BLaER1 treated with 17β-estradiol and CSF1 and Interleukin-3, amounts not matched to agents 10 nM and 100 nM (cell line): ENCODE results near the gene IER5.
"Not testable (repeated sequence)": the region's sequence is repeated elsewhere in the genome, so short reads cannot be mapped to it uniquely, and the experiment has no call there.

Source experiments
- H3K27ac ChIP-seq, 11 experiments: shearing (Covaris generic); formaldehyde crosslinking; 2 replicates each; pipeline ENCODE4 v1.8.1; 2022
- H3K27me3 ChIP-seq, 11 experiments: shearing (Covaris generic); formaldehyde crosslinking; 2 replicates each; pipeline ENCODE4 v1.8.1; 2022
- H3K36me3 ChIP-seq, 11 experiments: shearing (Covaris generic); formaldehyde crosslinking; 2 replicates each; pipeline ENCODE4 v1.8.1; 2022
- H3K4me1 ChIP-seq, 10 experiments: shearing (Covaris generic); formaldehyde crosslinking; 2 replicates each; pipeline ENCODE4 v1.8.1; 2022
- H3K4me2 ChIP-seq, 11 experiments: shearing (Covaris generic); formaldehyde crosslinking; 2 replicates each; pipeline ENCODE4 v1.8.1; 2022
- H3K4me3 ChIP-seq, 10 experiments: shearing (Covaris generic); formaldehyde crosslinking; 2 replicates each; pipeline ENCODE4 v1.8.1; 2022
- H3K9ac ChIP-seq, 11 experiments: shearing (Covaris generic); formaldehyde crosslinking; 2 replicates each; pipeline ENCODE4 v1.8.1; 2022
- H3K9me3 ChIP-seq, 11 experiments: shearing (Covaris generic); formaldehyde crosslinking; replicated peaks in 1 of 11; 2 replicates each; pipeline ENCODE4 v1.8.1; 2022
- H4K20me1 ChIP-seq, 11 experiments: shearing (Covaris generic); formaldehyde crosslinking; 2 replicates each; pipeline ENCODE4 v1.8.1; 2022
- Cebpa-rat ChIP-seq, 11 experiments: shearing (Covaris generic); IDR thresholded peaks; 2 replicates each; pipeline ENCODE4 v1.8.1; 2022

The IER5 gene

GRCh38 chr1:181056560-181056959, 31.9 kb upstream of the IER5 start:
- Histone ChIP-seq H3K27me3 (no peaks in the 10 kb centered on the region), H3K9me3 (peaks cover 15 to 20% (median 17%) of the 10 kb centered on the region in 11 experiments), H3K27ac (no peak overlapping the region), H3K9ac (no peak overlapping the region), H3K4me3 (no peak overlapping the region), H3K4me2 (0 out of 22 replicates have a peak overlapping the region, but pooled peaks of 1 of the 11 experiments have one; percentile 12), H3K36me3 (peaks cover 0 to 68% (median 19%) of the 10 kb centered on the region in 11 experiments; a peak in 15 of 22 replicates), H4K20me1 (no peaks in the 10 kb centered on the region), H3K4me1 (peaks cover 4 to 46% (median 14%) of the 10 kb centered on the region in 10 experiments)
- TF ChIP-seq Cebpa-rat (IDR thresholded peaks at IDR 0.05) = no peak

DNA sequence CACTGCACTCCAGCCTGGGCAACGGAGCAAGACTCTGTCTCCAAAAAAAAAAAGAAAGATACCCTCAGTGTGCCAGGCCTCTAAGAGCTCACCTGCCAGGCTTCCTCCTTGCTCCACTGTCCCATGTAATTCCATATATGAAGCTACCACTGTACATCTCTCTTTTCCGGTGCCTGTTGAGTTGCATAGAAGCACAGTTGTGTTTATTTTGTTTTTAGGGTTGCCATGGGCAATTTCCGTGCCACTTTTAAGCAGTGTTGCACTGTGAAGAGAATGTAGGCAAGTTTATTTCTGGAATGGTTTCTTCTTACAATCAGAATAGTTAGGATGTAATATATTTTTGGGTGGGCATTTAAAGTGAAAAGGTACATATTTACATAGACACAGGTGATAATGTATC, 31.4 kb upstream of the IER5 start:
- Histone ChIP-seq H3K4me2 (no peak overlapping the region), H3K27ac (no peak overlapping the region), H3K36me3 (peaks cover 0 to 63% (median 19%) of the 10 kb centered on the region in 11 experiments; a peak in 15 of 22 replicates), H3K4me1 (peaks cover 9 to 51% (median 19%) of the 10 kb centered on the region in 10 experiments), H3K27me3 (no peaks in the 10 kb centered on the region), H3K9me3 (peaks cover 15 to 20% (median 17%) of the 10 kb centered on the region in 11 experiments), H4K20me1 (no peaks in the 10 kb centered on the region; a peak in 1 of 22 replicates), H3K9ac (no peak overlapping the region), H3K4me3 (no peak overlapping the region)
- no peak for TF ChIP-seq Cebpa-rat (IDR thresholded peaks at IDR 0.05)

GRCh38 chr1:181059435-181059834, 29.1 kb upstream of the IER5 start:
- no peak overlapping the region for H3K9ac ChIP-seq
- no peaks in the 10 kb centered on the region for H3K27me3 ChIP-seq
- H4K20me1 ChIP-seq = no peaks in the 10 kb centered on the region; a peak in 1 of 22 replicates
- peaks cover 0 to 41% (median 19%) of the 10 kb centered on the region in 11 experiments; a peak in 13 of 22 replicates for H3K36me3 ChIP-seq
- H3K9me3 ChIP-seq = peaks cover 15 to 20% (median 17%) of the 10 kb centered on the region in 11 experiments
- peak overlapping the region in 3 of 11 experiments; percentile 76 to 92 (median 88); a peak in 3 of 22 replicates for H3K4me2 ChIP-seq
- no peak overlapping the region; a peak in 1 of 22 replicates for H3K27ac ChIP-seq
- no peak overlapping the region for H3K4me3 ChIP-seq
- peaks cover 33 to 61% (median 39%) of the 10 kb centered on the region in 10 experiments for H3K4me1 ChIP-seq
- TF ChIP-seq Cebpa-rat (IDR thresholded peaks at IDR 0.05) = no peak

- Histone ChIP-seq H3K9me3 (peaks cover 15 to 20% (median 17%) of the 10 kb centered on the region in 11 experiments), H3K4me1 (peaks cover 37 to 61% (median 45%) of the 10 kb centered on the region in 10 experiments), H3K27me3 (no peaks in the 10 kb centered on the region), H3K4me3 (no peak overlapping the region), H3K36me3 (peaks cover 0 to 41% (median 18%) of the 10 kb centered on the region in 11 experiments; a peak in 13 of 22 replicates), H3K4me2 (peak overlapping the region in 6 of 11 experiments; percentile 76 to 92 (median 88); a peak in 11 of 22 replicates), H4K20me1 (no peaks in the 10 kb centered on the region; a peak in 1 of 22 replicates), H3K9ac (no peak overlapping the region), H3K27ac (peak overlapping the region in 3 of 11 experiments; percentile 93 to 98 (median 93); a peak in 7 of 22 replicates)
- TF ChIP-seq Cebpa-rat (IDR thresholded peaks at IDR 0.05) = no peak
These were observed 28.4 kb upstream of the IER5 start for GRCh38 chr1:181060066-181060465.

DNA sequence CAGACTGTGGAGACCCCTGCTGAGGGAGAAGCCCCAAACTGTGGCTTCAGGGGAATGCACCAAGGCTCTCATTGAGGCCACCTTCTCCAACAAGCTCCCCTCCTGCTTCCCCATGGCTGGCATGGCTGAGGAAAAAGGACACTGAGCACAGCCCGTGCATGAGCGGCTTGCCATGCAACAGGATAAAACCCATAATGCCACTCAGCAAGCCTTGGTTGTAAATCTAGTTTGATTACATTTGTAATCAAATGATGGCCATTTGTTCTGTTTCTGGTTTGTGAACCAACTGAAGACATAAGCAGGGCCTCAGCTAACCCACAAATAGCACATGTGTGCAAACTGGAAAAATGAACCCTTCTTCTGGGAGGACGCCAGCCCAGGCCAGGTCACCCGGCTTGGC, 27.6 kb upstream of the IER5 start:
- not testable (repeated sequence) for H3K27me3 ChIP-seq, H3K4me3 ChIP-seq, H4K20me1 ChIP-seq
- H3K4me1 ChIP-seq = peaks cover 37 to 57% (median 47%) of the 10 kb centered on the region in 10 experiments
- peaks cover 0 to 32% (median 10%) of the 10 kb centered on the region in 11 experiments; a peak in 12 of 22 replicates for H3K36me3 ChIP-seq
- H3K27ac ChIP-seq = peak overlapping the region in 9 of 11 experiments; percentile 82 to 98 (median 93); a peak in 17 of 22 replicates
- peak overlapping the region in 4 of 11 experiments; percentile 77 to 89 (median 83); a peak in 2 of 22 replicates for H3K9ac ChIP-seq
- H3K4me2 ChIP-seq = peak overlapping the region in 9 of 11 experiments; percentile 1 to 92 (median 88); a peak in 17 of 22 replicates
- peaks cover 15 to 20% (median 17%) of the 10 kb centered on the region in 11 experiments for H3K9me3 ChIP-seq

GRCh38 chr1:181061487-181061886, 27.0 kb upstream of the IER5 start:
- TF ChIP-seq Cebpa-rat (IDR thresholded peaks at IDR 0.05) = no peak
- H3K4me1 ChIP-seq = peaks cover 37 to 56% (median 47%) of the 10 kb centered on the region in 10 experiments
- peak overlapping the region in 9 of 11 experiments; percentile 72 to 89 (median 80); a peak in 17 of 22 replicates for H3K9ac ChIP-seq
- peak overlapping the region; percentile 73 to 92 (median 87) for H3K4me2 ChIP-seq
- no peaks in the 10 kb centered on the region for H3K27me3 ChIP-seq
- H3K36me3 ChIP-seq = peaks cover 0 to 29% (median 10%) of the 10 kb centered on the region in 11 experiments; a peak in 10 of 22 replicates
- H3K4me3 ChIP-seq = peak overlapping the region in 7 of 10 experiments; percentile 29 to 64 (median 53); a peak in 10 of 20 replicates
- H3K27ac ChIP-seq = peak overlapping the region; percentile 73 to 98 (median 92); a peak in 20 of 22 replicates
- H4K20me1 ChIP-seq = no peaks in the 10 kb centered on the region; a peak in 1 of 22 replicates
- peaks cover 15 to 20% (median 17%) of the 10 kb centered on the region in 11 experiments for H3K9me3 ChIP-seq

DNA sequence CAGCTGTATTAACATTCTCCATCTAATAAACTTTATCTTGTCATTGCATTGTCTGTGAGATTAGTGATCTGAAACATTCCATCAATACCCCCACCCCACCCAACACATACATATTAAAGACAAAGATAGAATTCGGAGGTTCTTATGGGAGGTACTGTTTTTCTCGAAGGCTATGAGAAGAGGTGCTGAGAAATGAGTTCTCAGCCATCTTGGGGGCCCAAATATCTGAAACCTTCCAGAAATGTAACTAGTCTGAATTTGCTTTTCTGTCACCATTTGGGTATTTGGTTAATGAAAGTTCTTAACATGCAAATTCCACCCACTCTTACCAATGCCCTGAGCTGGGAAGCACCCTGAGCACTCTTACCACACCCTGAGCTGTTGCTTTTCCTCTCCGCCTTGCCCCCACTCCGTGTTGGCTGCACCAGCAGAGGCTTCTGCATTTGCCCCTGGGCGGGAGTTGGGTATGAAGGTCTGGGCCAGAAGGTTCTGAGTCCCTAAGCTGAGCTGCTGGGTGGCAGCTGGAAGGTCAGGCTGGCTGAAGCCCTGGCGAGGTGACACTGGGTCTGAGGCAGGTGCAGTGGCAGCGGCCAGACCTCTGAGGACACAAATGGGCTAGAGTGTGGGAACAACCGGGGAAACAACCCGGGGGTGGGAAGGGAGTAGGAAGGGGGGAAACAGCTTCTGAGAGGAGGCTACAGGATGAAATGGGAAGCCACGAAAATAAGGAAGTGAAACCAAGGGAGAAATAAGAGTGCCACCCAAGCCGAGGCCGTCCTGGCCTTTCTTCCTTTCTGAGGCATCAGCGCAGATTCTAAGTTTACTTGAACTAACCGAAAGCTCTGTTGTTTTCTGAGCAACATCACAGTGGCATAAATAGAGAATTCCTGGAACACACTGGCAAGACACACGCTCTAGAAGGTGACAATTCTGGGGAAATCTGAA, 26.3 kb upstream of the IER5 start:
- peaks cover 0 to 22% (median 10%) of the 10 kb centered on the region in 11 experiments; a peak in 10 of 22 replicates for H3K36me3 ChIP-seq
- H3K27me3 ChIP-seq = no peaks in the 10 kb centered on the region
- H3K4me2 ChIP-seq = peak overlapping the region; percentile 73 to 92 (median 87)
- no peaks in the 10 kb centered on the region; a peak in 1 of 22 replicates for H4K20me1 ChIP-seq
- peak overlapping the region; percentile 73 to 98 (median 92) for H3K27ac ChIP-seq
- TF ChIP-seq Cebpa-rat (IDR thresholded peaks at IDR 0.05) = no peak
- peak overlapping the region; percentile 61 to 89 (median 80) for H3K9ac ChIP-seq
- peak overlapping the region; percentile 2 to 64 (median 44); a peak in 17 of 20 replicates for H3K4me3 ChIP-seq
- H3K4me1 ChIP-seq = peaks cover 37 to 56% (median 47%) of the 10 kb centered on the region in 10 experiments
- peaks cover 15 to 25% (median 18%) of the 10 kb centered on the region in 11 experiments for H3K9me3 ChIP-seq

DNA sequence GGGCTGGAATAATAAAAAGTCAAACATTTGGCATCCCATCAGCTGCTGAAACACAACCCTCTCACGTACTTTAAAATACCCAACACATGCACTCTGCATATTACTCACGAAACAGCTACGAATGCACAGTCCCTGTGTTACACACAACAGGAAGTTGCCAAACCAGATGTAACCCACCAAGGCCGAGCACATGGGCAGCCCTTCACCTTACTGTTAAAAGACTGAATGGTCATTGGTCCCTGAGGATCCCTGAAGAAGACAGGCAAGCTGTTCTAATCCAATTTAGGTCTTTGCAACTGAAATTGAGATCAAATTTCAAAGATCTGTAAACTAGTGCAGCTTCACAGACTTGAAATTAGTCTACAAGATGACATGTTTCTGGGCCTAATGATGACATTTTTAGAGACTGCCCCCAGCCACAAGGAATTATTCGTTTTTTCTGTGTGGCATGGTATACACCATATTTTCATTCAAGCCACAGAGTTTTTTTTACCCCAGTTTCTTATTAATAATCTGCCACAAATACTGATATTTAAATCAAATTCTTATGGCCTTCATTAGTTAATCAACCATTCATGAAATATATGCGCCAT, 25.6 kb upstream of the IER5 start:
- H3K27me3 ChIP-seq = no peaks in the 10 kb centered on the region
- H3K4me2 ChIP-seq = peak overlapping the region; percentile 73 to 92 (median 87)
- peak overlapping the region; percentile 2 to 64 (median 44); a peak in 12 of 20 replicates for H3K4me3 ChIP-seq
- H4K20me1 ChIP-seq = no peaks in the 10 kb centered on the region; a peak in 1 of 22 replicates
- TF ChIP-seq Cebpa-rat (IDR thresholded peaks at IDR 0.05) = peak in 9 of 11 experiments; percentile 36 to 76 (median 60); a peak in 10 of 22 replicates
- peaks cover 0 to 18% (median 10%) of the 10 kb centered on the region in 11 experiments; a peak in 10 of 22 replicates for H3K36me3 ChIP-seq
- H3K4me1 ChIP-seq = peaks cover 37 to 56% (median 47%) of the 10 kb centered on the region in 10 experiments
- H3K9me3 ChIP-seq = peaks cover 15 to 27% (median 24%) of the 10 kb centered on the region in 11 experiments
- H3K9ac ChIP-seq = peak overlapping the region; percentile 61 to 89 (median 80)
- peak overlapping the region; percentile 73 to 98 (median 92) for H3K27ac ChIP-seq
